Mammary epithelial cell (primary cell): ENCODE data around the gene VKORC1L1.

Experiments used
- EZH2 ChIP-seq: IDR thresholded peaks from 2 replicates; pipeline ENCODE4 v1.6.1; 2012; ENCODE audit warnings: low read length, inconsistent platforms, borderline replicate concordance
- TF ChIP-seq, protein P1 (sequence below), 2 donors: IDR thresholded peaks in 1 of 2; conservative IDR thresholded peaks in 1 of 2; 2 replicates each; pipeline ENCODE4 v1.5.1; 2011 to 2012; ENCODE audit warnings: inconsistent platforms in 2 of 2, low read length in 2 of 2, mild to moderate bottlenecking in 2 of 2, control low read depth in 1 of 2, low read depth in 1 of 2; ENCODE audit not compliant: insufficient read depth in 1 of 2; ENCODE audit errors: extremely low read depth in 1 of 2

DNA sequence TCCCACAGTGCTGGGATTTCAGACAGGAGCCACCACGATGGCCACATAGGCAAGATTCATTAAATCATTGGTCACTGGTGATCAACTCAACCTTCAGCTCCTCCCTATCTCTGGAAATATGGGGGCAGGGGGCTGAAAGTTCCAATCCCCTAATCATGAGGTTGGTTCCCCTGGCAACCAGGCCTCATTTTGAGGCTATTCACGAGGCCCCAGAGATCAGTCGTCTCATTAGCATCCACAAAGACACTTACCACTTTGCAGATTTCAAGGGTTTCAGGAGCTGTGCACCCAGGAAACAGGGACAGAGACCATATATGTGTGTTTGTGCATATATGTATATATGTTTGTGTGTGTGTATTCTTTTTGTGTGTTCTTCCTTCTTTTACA lies 116.8 kb downstream of the VKORC1L1 start:
- TF ChIP-seq, protein P1, sequence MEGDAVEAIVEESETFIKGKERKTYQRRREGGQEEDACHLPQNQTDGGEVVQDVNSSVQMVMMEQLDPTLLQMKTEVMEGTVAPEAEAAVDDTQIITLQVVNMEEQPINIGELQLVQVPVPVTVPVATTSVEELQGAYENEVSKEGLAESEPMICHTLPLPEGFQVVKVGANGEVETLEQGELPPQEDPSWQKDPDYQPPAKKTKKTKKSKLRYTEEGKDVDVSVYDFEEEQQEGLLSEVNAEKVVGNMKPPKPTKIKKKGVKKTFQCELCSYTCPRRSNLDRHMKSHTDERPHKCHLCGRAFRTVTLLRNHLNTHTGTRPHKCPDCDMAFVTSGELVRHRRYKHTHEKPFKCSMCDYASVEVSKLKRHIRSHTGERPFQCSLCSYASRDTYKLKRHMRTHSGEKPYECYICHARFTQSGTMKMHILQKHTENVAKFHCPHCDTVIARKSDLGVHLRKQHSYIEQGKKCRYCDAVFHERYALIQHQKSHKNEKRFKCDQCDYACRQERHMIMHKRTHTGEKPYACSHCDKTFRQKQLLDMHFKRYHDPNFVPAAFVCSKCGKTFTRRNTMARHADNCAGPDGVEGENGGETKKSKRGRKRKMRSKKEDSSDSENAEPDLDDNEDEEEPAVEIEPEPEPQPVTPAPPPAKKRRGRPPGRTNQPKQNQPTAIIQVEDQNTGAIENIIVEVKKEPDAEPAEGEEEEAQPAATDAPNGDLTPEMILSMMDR (conservative IDR thresholded peaks at IDR 0.05 in 1 of 2, IDR thresholded peaks at IDR 0.05 in 1 of 2; ENCODE audit: extremely low read depth in 1 of 2, insufficient read depth in 1 of 2, low read depth in 1 of 2, low read length in 2 of 2): no peak
- TF ChIP-seq EZH2: no peak
